Stimulated activated naive CD8-positive, alpha-beta T cell treated with anti-CD3 and anti-CD28 coated beads, Interleukin-15, Interleukin-2, amounts not matched to agents 100 U/mL and 50 U/mL, for 24 hours (primary cell): Measurements from ENCODE around the gene OAS3.
A peak's percentile ranks its signal among the peaks of the same experiment; 100 is the strongest.
"Not testable (repeated sequence)": the region's sequence is repeated elsewhere in the genome, so short reads cannot be mapped to it uniquely, and the experiment has no call there.

Source experiments
- ATAC-seq: fragments of 150-1000 bp; cut with Tn5 transposase; one replicate; pipeline ENCODE4 v1.10.0; 2021
- DNase-seq: peaks from one replicate; pipeline ENCODE4 v3.0.0; 2021

Gene OAS3

GRCh38 chr12:112937741-112938719 is at the start of gene OAS3:
TSS of gene OAS3 (plus strand) at chr12:112938474. CDS start at chr12:112938531, 57 bp downstream.
- DNase-seq (peak; percentile 71), ATAC-seq (peak; percentile 78)

GRCh38 chr12:112891093-112892024 is 46.9 kb upstream of the OAS3 start:
- ATAC-seq (no peak), DNase-seq (no peak)

DNA sequence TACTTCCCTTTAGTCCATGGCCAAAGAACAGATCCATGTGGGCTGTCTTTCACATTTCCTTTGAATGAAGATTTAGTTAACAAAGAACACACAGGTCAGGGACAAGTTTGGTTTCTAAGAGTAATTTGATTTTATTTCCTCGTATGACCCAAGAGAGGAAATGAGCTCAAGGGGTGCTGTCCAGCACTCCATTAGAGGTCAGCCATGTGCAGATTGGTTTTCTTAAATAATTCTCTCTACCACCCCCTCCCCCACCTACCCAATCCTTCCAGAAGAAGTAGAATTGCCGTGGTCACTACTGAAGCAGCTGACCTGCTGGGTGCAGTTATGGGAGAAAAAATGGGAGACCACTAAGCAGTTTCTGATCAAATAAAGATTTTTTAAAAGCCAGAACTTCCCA is 45.4 kb upstream of the OAS3 start:
- ATAC-seq (no peak), DNase-seq (no peak)

DNA sequence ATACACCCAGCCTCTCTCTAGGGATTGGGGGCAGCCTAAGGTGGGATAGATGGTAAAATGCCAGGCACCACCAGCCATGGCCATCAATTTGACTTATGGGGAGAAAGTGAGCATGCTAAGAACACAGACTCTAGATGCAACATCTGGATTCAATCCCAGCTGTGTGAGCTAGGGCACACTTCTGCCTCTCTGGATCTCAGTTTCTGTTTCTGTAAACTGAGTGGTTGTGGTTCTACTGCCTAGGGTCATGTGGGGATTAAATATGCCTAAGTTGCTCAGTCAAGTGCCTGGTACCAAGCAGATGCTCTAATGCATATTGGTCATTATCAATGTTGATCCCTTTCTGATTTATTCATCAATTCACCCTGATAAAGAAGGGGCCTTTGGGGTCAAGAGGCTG is 44.1 kb upstream of the OAS3 start:
- DNase-seq = no peak
- ATAC-seq = no peak

- DNase-seq (no peak), ATAC-seq (no peak)
These were observed 39.9 kb upstream of the OAS3 start for GRCh38 chr12:112898380-112898779.

DNA sequence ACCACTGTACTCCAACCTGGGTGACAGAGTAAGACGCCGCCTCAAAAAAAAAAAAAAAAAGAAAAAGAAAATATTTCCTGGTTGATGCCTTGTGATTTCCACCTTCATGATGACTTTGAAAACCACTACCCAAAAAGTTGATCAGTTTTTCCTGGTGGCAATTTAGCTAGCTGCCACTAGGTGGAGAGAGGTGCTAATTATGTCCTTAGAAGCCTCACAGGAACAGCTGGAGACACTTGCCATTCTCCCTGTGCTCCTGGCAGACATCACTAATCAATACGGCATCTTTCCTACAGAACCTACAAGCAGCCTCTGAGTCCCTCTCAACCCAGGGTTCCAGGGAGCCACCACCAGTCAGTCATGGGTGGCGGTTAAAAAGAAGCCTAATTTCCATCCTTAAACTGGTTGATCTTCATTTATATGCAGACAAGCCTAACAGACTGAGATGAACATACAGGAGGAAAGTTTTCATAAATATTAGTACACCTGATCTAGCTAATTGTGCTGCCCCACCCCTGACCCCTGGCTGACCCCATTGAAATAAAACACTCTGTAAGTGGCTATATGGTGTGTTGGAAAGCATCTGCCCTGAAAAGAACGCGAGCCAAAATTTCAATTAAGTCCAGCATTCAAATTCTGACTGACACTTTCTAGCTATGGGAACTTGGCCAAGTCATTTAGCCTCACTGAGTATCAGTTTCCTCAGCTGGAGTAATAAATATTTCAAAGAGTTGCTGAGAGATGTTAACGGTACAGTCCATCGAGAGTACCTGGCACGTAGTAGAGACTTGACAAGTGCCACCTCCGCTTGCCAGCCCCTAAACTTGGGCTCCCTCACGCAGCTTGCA is 37.8 kb upstream of the OAS3 start:
- peak; percentile 55 for ATAC-seq
- peak; percentile 41 for DNase-seq

- ATAC-seq (no peak), DNase-seq (no peak)
These were observed 37.0 kb upstream of the OAS3 start for GRCh38 chr12:112901271-112901670.

- DNase-seq (no peak), ATAC-seq (no peak)
These were observed 33.7 kb upstream of the OAS3 start for GRCh38 chr12:112904571-112904970.

- ATAC-seq = no peak
- no peak for DNase-seq
These were observed 32.7 kb upstream of the OAS3 start for GRCh38 chr12:112905451-112906089.

GRCh38 chr12:112906712-112907414 is 31.4 kb upstream of the OAS3 start, which contains the start of gene OAS1:
TSS of gene OAS1 (plus strand) at chr12:112906962. CDS start at chr12:112907040, 78 bp downstream.
- DNase-seq (peak; percentile 26), ATAC-seq (peak; percentile 86)

DNA sequence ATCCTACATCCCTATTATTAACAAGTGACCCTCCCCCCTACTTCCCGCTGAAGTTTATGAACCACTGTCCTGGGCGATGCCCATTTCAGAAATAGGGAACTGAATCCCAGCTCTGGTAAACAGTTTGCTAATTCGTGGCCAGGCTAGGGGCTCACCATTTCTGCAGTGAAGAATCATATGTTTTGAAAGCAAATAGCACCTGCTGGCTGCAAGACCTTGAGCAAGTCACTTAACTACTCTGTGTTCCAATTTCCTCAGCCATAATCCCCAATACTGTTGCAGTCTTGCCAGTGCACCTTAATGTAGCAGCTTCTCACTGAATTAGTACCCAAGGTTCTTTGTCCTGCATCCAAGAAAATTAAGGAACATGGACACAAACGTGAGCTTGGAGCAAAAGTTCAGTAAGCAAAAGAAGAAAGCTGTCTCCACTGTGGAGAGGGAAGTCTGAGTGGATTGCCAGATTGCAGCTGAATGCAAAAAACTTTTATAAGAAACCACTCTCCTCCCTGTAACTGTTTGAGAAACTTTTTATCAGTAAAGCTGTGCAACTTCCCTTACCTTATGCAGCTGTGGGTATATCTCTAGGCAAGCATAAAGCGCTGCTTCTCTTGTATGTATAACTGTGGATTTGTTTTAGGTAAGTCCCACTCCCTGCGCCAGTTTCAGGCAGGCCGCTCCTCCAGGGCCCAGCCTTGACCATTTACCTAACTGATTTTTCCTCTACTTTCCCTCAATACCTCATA is 30.7 kb upstream of the OAS3 start:
- ATAC-seq (peak; percentile 25), DNase-seq (peak; percentile 13)

GRCh38 chr12:112908548-112908947 is 29.7 kb upstream of the OAS3 start:
- peak; percentile 23 for DNase-seq
- no peak for ATAC-seq

- ATAC-seq = no peak
- no peak for DNase-seq
These were observed 28.6 kb upstream of the OAS3 start for GRCh38 chr12:112909693-112910092.

DNA sequence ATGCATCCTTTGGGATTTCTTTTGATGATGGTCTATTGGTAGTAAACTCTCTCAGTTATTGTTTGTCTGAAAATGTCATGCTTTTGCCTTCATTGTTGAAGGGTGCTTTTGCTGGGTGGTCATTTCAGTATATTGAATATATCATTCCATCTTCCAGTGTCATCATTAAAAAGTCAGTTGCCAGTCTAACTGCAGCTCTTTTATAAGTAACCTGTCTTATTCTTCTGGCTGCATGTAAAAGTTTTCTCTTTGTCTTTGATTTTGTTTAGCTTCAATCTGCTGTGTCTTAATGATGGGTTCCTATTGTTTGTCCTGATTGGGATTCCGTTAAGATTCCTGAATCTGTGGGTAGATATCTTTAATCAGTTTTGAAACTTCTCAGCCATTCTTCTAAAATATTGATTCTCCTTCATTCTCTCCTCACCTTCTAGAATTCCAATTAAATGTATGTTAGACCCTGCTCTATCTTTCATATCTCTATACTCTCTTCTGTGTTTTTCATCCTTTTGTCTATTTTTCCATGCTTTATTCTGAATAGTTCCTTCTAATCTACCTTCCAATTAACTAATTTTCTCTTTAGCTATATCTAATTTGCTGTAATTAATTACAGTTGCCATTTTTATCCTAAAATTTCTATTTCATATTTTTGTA is 25.1 kb upstream of the OAS3 start:
- ATAC-seq (no peak), DNase-seq (no peak)

- not testable (repeated sequence) for ATAC-seq, DNase-seq
These were observed 24.4 kb upstream of the OAS3 start for GRCh38 chr12:112913888-112914287.

DNA sequence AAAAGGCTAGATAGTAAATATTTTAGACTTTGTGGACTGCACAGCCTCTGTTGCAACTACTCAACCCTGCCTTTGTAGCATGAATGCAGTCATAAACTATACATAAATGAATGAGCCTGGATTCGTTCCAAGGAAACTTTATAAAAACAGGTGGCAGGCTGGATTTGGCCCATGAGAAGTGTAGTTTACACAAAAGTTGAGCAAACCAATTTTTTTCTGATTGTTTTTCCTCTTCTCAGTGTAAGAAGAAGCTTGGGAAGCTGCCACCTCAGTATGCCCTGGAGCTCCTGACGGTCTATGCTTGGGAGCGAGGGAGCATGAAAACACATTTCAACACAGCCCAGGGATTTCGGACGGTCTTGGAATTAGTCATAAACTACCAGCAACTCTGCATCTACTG is 22.0 kb upstream of the OAS3 start:
- DNase-seq (no peak), ATAC-seq (no peak)

GRCh38 chr12:112919121-112919520 is 19.2 kb upstream of the OAS3 start:
- no peak for ATAC-seq

DNA sequence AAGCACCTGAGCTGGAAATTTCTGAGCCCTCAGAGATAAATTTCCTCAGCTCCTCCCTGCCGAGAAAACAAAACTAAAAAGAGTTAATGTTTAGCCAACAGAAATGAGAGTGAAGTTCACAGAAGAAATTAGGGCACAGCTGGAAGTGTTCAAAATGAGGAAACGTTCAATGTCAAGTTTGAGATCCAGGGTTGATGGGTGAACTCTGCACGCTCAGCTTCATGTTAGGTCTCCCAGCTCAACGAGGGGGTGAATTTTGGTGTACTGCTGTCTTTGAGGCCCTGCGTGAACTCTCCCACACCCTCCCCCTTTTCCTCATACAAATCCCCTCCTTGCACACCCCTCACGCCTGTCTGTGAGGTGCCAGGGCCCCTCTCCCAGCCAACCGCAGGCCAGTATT is 13.3 kb upstream of the OAS3 start:
- ATAC-seq (no peak), DNase-seq (no peak)

More at GRCh38 chr12:112919121-112919520, 19.2 kb upstream of the OAS3 start:
- no peak for DNase-seq

DNA sequence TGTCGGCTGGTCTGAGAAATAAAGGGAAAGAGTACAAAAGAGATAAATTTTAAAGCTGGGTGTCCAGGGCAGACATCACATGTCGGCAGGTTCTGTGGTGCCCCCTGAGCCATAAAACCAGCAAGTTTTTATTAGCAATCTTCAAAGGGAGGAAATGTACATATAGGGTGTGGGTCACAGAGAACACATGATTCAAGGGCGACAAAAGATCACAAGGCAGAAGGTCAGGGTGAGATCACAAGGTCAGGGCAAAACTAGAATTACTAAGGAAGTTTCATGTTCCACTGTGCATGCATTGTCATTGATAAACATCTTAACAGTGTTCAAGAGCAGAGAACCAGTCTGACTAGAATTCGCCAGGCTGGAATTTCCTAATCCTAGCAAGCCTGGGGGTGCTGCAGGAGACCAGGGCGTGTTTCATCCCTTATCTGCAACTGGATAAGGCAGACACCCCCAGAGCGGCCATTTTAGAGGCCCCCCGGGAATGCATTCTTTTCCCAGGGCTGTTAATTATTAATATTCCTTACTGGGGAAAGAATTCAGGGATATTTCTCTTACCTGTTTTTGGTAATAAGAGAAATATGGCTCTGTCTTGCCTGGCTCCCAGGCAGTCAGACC is 11.7 kb upstream of the OAS3 start:
- ATAC-seq, DNase-seq: not testable (repeated sequence)
